ENCODE measurements around the gene IQCH. TPM values are rescaled to one million over a fixed set of nuclear protein-coding genes. Genes with fewer than 3 reads are reported as not detected.
"Not testable (repeated sequence)": the region's sequence is repeated elsewhere in the genome, so short reads cannot be mapped to it uniquely, and the experiment has no call there.

IQCH gene
- total RNA-seq, 1 donor from 2014 or later = 1.4 TPM

- ATAC-seq = no peak
These were observed 6.5 kb upstream of the IQCH start for GRCh38 chr15:67248011-67248505.

- no peak for ATAC-seq
These were observed 4.8 kb upstream of the IQCH start for GRCh38 chr15:67249830-67250229.

DNA sequence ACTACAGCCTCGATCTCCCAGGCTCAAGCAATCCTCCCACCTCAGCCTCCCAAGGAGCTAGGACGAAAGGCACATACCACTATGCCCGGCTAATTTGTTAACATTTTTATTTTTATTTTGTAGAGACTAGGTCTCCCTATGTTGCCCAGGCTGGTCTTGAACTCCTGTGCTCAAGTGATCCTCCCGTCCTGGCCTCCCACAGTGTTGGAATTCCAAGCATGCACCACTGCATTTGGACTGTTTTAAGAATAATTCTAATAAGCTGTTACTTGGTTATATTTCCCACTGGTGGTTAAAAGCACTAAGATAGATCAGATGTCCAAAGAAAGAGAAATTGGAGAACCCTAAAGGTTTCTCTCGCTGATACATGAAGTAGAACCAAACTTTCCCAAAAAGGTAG is 3.3 kb upstream of the IQCH start:
- ATAC-seq = no peak

- ATAC-seq = no peak
These were observed 1.5 kb upstream of the IQCH start for GRCh38 chr15:67253101-67253500.

DNA sequence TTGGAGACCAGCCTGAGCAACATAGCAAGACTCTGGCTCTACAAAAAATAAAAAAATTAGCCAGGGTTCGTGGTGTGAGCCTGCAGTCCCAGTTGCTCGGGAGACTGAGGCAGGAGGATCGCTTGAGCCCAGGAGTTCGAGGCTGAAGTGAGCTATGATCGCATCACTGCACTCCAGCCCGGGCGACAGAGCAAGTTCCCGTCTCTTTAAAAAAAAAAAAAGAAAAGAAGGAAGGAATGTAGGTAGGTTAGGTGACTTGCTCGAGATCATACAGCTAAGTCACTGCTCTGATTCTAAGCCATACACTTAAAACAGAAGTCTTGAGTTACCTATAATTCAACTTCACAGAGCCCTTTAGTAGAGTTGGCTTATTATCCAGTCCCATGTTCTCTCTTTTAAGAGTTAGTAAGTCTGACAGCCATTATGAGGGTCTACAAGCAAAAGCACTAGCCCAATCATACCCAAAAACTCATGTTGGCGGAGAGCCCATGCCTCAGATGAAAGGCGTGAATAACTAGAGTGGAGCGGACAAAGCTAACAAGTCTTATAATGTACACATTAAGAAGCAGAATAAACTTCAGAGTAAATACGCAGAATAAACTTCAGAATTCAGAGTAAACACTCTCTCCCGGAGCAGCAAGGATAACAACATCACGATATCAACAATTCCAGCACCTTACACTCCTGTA is 893 bp upstream of the IQCH start:
- ATAC-seq = no peak

GRCh38 chr15:67256051-67256450 is 1.5 kb downstream of the IQCH start:
- no peak for ATAC-seq

- not testable (repeated sequence) for ATAC-seq
These were observed 3.8 kb downstream of the IQCH start for GRCh38 chr15:67258412-67258811.

DNA sequence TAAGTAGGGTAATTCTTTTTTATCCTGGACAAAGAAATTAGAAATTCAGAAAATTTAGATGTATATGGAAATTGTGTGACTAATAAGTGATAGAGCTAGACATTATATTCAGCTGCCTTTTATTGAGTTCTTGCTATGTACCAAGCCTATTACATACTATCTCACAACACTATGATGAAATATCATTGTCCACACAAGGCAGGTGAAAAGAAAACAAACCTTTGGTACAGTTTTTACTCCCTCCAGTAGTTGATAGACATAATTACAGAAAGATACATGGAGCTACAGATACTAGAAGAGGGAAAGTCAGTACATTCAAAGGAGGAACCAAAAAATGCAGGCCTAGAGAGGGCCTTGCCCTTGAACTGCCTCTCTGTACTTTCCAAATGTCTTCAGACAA is 4.8 kb downstream of the IQCH start:
- no peak for ATAC-seq

GRCh38 chr15:67259806-67260205 is 5.2 kb downstream of the IQCH start:
- no peak for ATAC-seq

DNA sequence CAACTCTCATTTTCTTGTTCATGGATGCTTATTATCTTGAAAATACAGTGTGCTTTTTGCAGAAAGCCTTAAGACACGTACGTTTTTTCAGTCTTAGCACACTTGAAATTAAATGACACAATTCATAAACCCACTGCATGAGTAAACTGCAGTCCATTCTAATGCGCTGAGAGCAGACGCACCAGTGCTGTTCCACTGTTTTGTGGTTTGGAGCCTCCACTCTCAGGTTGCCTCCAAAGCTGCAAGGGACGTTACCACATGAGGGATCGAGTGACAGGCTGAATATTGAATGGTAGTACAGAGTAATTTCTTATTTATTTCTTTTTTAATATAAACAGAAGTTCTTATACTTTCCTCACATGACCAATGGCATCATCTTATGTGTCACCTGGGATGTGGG is 12.3 kb downstream of the IQCH start:
- ATAC-seq = no peak

- no peak for ATAC-seq
These were observed 12.9 kb downstream of the IQCH start for GRCh38 chr15:67267440-67267839.

- ATAC-seq = no peak
These were observed 13.7 kb downstream of the IQCH start for GRCh38 chr15:67267951-67268941.

DNA sequence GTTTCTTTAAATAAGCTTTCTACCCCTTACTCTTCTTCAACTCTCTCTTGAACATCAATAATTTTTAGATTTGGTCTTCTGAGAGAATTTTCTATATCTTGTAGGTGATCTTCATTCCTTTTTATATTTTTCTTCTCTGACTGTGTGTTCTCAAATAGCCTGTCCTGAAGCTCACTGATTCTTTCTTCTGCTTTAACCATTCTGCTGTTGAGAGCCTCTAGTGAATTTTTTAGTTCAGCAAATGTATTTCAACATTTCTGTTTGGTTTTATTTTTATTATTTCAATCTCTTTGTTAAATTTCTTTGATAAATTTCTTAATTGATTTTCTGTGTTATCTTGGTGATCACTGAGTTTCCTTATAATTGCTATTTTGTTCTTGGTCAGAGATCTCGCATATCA is 19.6 kb downstream of the IQCH start:
- no peak for ATAC-seq

DNA sequence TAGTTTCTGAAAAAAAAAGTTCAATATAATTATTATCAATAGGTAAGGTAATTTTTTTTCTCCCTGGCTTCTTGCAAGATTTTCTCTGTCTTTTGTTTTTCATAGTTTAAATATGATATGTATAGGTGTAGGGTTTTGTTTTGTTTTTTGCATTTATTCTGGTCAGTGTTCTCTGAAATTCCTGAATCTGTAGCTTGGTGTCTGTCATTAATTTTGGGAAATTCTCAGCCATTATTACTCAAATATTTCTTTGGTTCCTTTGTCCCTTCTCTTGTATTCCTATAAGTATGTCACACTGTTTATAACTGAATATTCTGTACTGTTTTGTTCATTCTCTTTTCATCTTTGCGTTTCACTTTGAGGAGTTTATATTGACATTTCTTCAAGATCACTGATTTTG is 22.1 kb downstream of the IQCH start:
- no peak for ATAC-seq

DNA sequence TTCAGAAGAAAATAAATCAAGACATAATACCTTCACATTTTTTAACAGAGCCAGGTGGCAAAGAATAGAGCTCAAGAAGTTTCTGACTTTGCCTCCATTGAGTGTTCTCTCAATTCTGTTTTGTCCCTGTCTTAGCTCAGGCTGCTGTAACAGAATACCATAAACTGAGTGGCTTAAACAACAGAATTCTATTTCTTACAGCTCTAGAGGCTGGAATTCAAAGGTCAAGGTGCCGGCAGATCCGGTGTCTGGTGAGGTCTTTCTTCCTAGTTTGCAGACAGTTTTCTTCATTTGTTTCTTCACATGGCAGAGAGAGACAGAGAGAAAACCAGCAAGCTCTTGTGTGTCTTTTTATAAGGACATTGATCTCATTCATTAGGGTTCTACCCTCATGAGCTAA is 25.6 kb downstream of the IQCH start:
- no peak for ATAC-seq

DNA sequence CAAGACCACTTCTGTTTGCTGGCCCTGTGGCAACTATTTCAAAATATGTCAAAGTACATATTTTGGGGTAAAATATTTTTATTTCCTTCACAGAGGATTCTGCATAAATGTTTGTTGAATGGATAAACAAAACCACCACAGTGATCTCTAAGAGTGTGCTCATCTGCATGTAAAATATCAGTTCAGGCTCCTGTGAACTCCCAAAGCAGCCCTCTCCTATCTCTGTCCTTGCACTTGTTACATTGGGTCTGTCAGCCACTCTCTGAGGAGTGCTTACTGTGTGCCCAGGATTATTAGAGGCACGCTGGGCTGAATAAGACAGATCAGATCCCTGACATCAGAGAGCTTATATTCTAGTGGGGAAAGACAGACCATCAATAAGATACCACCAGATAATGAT is 27.1 kb downstream of the IQCH start:
- ATAC-seq = no peak

DNA sequence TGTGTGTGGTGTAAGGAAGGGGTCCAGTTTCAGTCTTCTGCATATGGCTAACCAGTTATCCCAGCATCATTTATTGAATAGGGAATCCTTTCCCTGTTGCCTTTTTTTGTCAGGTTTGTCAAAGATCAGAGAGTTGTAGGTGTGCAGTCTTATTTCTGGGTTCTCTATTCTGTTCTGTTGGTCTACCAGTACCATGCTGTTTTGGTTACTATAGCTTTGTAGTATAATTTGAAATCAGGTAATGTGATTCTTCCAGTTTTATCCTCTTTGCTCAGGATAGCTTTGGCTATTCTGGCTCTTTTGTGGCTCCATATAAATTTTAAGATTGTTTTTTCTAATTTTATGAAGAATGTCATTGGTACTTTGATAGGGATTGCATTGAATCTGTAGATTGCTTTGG is 31.0 kb downstream of the IQCH start:
- ATAC-seq = not testable (repeated sequence)

DNA sequence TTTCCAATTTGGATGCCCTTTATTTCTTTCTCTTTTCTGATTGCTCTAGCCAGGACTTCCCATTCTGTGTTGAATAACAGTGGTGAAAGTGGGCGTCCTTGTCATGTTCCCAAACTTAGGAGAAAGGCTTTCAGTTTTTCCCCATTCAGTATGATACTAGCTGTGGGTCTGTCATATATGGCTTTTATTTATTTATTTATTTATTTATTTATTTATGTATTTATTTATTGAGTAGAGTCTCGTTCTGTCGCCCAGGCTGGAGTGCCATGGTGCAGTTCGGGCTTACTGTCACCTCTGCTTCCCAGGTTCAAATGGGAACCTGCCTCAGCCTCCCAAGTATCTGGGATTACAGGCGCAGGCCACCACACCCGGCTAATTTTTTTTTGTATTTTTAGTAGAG is 31.8 kb downstream of the IQCH start:
- ATAC-seq = not testable (repeated sequence)

GRCh38 chr15:67290319-67290718 is 35.7 kb downstream of the IQCH start:
- no peak for ATAC-seq

DNA sequence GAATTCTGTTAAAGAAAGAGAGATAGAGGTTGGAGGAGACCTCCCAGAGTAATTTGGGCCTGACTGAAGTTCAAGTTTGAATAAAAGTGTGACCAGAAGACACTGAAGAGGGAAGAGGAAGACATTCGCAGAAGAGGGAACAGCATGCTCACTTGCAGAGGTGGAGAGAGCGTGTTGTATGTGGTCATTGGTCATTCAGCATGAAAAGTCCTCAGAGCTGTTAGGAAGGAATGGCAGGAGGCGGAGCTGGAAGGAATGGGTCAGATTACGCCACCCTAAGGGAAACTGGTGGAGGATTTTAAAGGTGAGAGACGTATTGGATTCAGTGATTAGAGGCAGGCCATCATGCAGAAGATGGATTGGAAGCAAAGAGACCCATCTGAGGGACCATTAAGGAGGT is 41.6 kb downstream of the IQCH start:
- ATAC-seq = no peak

DNA sequence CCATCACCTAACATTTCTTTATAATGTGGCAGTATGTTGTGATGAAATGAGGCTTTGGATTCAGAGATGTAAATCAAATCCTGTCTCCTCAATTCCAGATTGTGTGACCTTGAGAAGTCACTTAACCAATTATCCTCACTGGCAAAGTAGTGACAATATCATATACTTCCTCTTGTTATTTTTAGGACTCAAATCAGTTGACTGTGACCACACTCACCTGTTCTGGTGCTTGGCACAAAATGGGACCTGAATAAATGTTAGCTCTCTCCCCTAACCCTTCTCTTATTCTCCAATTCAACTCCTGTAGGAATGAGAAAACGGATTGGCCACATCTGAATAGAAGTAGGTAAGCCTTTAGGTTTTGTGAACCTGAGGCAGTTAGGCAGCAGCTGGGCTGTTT is 42.1 kb downstream of the IQCH start:
- ATAC-seq = no peak

- ATAC-seq = no peak
These were observed 45.9 kb downstream of the IQCH start for GRCh38 chr15:67300266-67301025.
